Neural crest cell (in vitro differentiated cells): Measurements from ENCODE around the gene KIAA2012. TPM values are rescaled to one million over a fixed set of nuclear protein-coding genes. Genes with fewer than 3 reads are reported as not detected.

Source experiments
- DNase-seq: peaks from one replicate; pipeline ENCODE4 v3.0.0; 2021; ENCODE audit warnings: low read depth, mixed read lengths, low spot score
- H3K27ac Mint-ChIP-seq: one replicate; pipeline ENCODE4 v1.8.0; 2021; ENCODE audit warnings: mild to moderate bottlenecking, mixed read lengths; ENCODE audit not compliant: unreplicated experiment
- H3K27me3 Mint-ChIP-seq: 2 replicates; pipeline ENCODE4 v1.8.0; 2021; ENCODE audit warnings: low read depth, mild to moderate bottlenecking, mixed read lengths
- H3K36me3 Mint-ChIP-seq: 2 replicates; pipeline ENCODE4 v1.8.0; 2021; ENCODE audit warnings: low read depth, mild to moderate bottlenecking, mixed read lengths
- H3K4me1 Mint-ChIP-seq: 2 replicates; pipeline ENCODE4 v1.8.0; 2021; ENCODE audit warnings: mixed read lengths
- H3K4me3 Mint-ChIP-seq: one replicate; pipeline ENCODE4 v1.8.0; 2021; ENCODE audit warnings: mild to moderate bottlenecking, mixed read lengths
- H3K9me3 Mint-ChIP-seq: 2 replicates; pipeline ENCODE4 v1.8.0; 2021; ENCODE audit warnings: mixed read lengths
- CTCF ChIP-seq: fragments of 200-600 bp; sonication (generic); conservative IDR thresholded peaks from 2 replicates; pipeline ENCODE4 v1.5.0; 2021; ENCODE audit warnings: antibody characterized with exemption, mild to moderate bottlenecking
- total RNA-seq: library from RNA; stranded (reverse); gene quantifications from 2 replicates; pipeline ENCODE4 v1.2.1, GENCODE V29; 2021

KIAA2012 gene
- total RNA-seq, 1 donor from 2014 or later: 0.07 TPM

- Mint-ChIP-seq H3K4me1 (no peaks in the 10 kb centered on the region), H3K4me3 (no peak overlapping the region), H3K36me3 (peaks cover 14% of the 10 kb centered on the region), H3K27me3 (no peaks in the 10 kb centered on the region), H3K9me3 (peaks cover 2% of the 10 kb centered on the region), H3K27ac (no peak overlapping the region)
- DNase-seq: no peak
- no peak for TF ChIP-seq CTCF
Observed at GRCh38 chr2:202204855-202205254, 131.8 kb downstream of the KIAA2012 start.

- H3K4me3 Mint-ChIP-seq: no peak overlapping the region
- no peaks in the 10 kb centered on the region for H3K27me3 Mint-ChIP-seq
- H3K27ac Mint-ChIP-seq: no peak overlapping the region
- DNase-seq: no peak
- no peaks in the 10 kb centered on the region for H3K9me3 Mint-ChIP-seq
- peaks cover 4% of the 10 kb centered on the region for H3K36me3 Mint-ChIP-seq
- no peaks in the 10 kb centered on the region for H3K4me1 Mint-ChIP-seq
- no peak for TF ChIP-seq CTCF
Observed at GRCh38 chr2:202208526-202208925, 135.5 kb downstream of the KIAA2012 start.

GRCh38 chr2:202215179-202215578 is 142.1 kb downstream of the KIAA2012 start:
- H3K27me3 Mint-ChIP-seq: no peaks in the 10 kb centered on the region
- H3K4me1 Mint-ChIP-seq: no peaks in the 10 kb centered on the region
- H3K9me3 Mint-ChIP-seq: no peaks in the 10 kb centered on the region
- no peak for TF ChIP-seq CTCF
- peaks cover 3% of the 10 kb centered on the region for H3K36me3 Mint-ChIP-seq
- no peak for DNase-seq
- H3K27ac Mint-ChIP-seq: no peak overlapping the region
- H3K4me3 Mint-ChIP-seq: no peak overlapping the region

GRCh38 chr2:202221873-202222272 is 148.8 kb downstream of the KIAA2012 start:
- TF ChIP-seq CTCF: no peak
- no peaks in the 10 kb centered on the region for H3K9me3 Mint-ChIP-seq
- H3K4me1 Mint-ChIP-seq: peaks cover 16% of the 10 kb centered on the region
- no peak for DNase-seq
- no peak overlapping the region for H3K4me3 Mint-ChIP-seq
- H3K27me3 Mint-ChIP-seq: no peaks in the 10 kb centered on the region
- H3K27ac Mint-ChIP-seq: peak overlapping the region; percentile 0
- H3K36me3 Mint-ChIP-seq: peaks cover 12% of the 10 kb centered on the region

- H3K27me3 Mint-ChIP-seq: no peaks in the 10 kb centered on the region
- no peak for TF ChIP-seq CTCF
- H3K9me3 Mint-ChIP-seq: no peaks in the 10 kb centered on the region
- H3K27ac Mint-ChIP-seq: peak overlapping the region; percentile 91
- peak overlapping the region; percentile 100 for H3K4me3 Mint-ChIP-seq
- H3K36me3 Mint-ChIP-seq: no peaks in the 10 kb centered on the region
- H3K4me1 Mint-ChIP-seq: peaks cover 26% of the 10 kb centered on the region
- peak; percentile 35 for DNase-seq
Observed at GRCh38 chr2:202237787-202238233, 164.8 kb downstream of the KIAA2012 start.
